K562 (cell line): ENCODE results near the gene POMT1.

Experiments used
- PHB2 ChIP-seq: fragments of 450-650 bp; IDR thresholded peaks from 2 replicates; pipeline ENCODE4 v1.6.1; 2017; ENCODE audit warnings: low read depth
- SAFB2 ChIP-seq: fragments of 200-400 bp; formaldehyde crosslinking; IDR thresholded peaks from 2 replicates; pipeline ENCODE4 v1.6.1; 2018; ENCODE audit warnings: borderline replicate concordance, low read length, low read depth, moderate library complexity; ENCODE audit not compliant: severe bottlenecking

DNA sequence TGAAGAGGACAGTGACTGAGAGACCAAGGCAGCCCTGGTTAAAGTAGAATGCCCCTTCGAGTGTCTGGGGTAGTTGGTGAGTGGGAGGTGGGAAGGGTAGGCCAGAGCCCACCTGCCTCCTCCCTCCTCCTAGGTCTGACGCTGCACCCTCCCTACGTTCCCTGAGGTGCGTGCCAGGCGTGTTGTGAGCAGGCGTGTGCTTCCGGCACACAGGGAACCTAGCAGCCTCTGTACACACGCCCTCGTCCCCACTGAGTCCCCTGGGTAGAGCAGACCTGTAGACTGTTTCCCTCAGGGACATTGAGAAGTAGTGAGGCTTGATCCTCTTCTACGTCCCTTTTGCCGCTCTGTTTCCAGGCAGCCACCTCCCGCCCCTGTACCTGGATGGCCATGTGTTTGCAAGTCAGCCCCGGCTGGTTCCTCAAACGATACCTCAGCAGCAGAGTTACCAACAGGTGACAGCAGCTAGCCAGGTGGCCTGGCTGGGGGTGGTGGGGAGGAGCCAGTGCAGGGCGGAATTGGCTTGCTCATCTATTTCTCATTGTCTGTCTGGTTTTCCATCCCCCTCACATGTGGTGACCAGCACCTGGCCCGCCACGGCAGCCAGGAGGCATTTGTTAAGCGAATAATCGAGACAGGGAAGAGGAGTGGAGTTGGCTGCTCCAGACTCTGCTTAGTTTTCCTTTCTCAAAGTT, 16.8 kb upstream of the POMT1 start:
- TF ChIP-seq SAFB2 (no peak), PHB2 (no peak)
